ENCODE data around the gene DLX3. TPM values are rescaled to one million over a fixed set of nuclear protein-coding genes. Genes with fewer than 3 reads are reported as not detected.

The DLX3 gene
- not detected for total RNA-seq
- polyA plus RNA-seq, result not detected

DNA sequence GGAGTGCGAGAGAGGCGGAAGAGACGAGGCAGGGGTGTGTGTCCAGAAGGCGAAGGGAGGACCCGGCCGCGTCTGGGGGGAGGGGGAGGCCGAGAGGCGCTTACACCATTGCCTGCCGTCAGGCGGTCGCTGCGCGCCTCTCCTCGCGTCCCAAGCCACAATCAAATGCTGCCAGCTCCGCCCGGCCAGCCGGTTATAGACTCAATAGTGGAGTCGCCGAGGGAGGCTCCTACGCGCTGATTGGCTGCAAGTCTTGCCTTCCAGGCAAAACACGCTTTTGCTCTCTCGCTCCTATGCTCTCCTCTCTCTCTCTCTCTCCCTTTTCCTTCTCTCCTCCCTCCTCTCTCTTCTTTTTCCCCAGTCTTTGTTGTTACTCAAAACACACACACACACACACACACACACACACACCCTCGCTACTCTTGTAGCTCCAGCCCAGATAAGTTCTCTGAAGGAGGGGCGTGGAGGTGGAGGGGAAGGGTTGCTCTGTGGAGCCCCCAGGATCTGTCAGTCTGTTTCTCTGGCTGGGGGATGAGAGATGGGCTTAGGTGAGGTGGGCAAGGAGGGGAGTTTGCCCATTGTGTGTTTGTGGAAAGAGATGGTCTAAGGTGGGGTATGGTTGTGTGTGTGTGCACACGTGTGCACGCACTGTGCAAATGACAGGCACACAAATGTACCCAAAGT is at the start of gene DLX3:
TSS of gene DLX3 (minus strand) at position 170 of the 684 bp plus-strand sequence. CDS start 226 bp downstream, outside the sequence.
- Histone ChIP-seq H3K9me3 (ENCODE audit: control insufficient read depth in 4 of 4, low read length in 3 of 4) (no peaks in the 10 kb centered on the region), H3K36me3 (ENCODE audit: control insufficient read depth in 4 of 4, insufficient read depth in 3 of 4, low read depth in 1 of 4, low read length in 3 of 4) (no peaks in the 10 kb centered on the region), H3K4me1 (ENCODE audit: control insufficient read depth in 4 of 4, insufficient read depth in 4 of 4, low read length in 3 of 4) (peaks cover 11 to 46% (median 26%) of the 10 kb centered on the region in 4 donors), H3K27ac (ENCODE audit: low read depth in 1 of 2, low read length in 2 of 2) (no peak within 1 kb of the TSS), H3K4me3 (ENCODE audit: low read depth in 1 of 3, low read length in 3 of 3) (peak within 1 kb of the TSS in 1 of 3 donors; percentile 50), H3K9ac (ENCODE audit: low read depth in 1 of 2, low read length in 2 of 2) (no peak within 1 kb of the TSS), H3K27me3 (ENCODE audit: control insufficient read depth in 4 of 4, insufficient read depth in 4 of 4, low read length in 3 of 4) (peaks cover 3 to 27% (median 12%) of the 10 kb centered on the region in 4 donors)
- 5% methylated on average over 29 of the region's 29 CpGs for WGBS
- TF ChIP-seq RXRA (IDR thresholded peaks at IDR 0.05), result no peak
- no peak for TF ChIP-seq RAD21 (IDR thresholded peaks at IDR 0.05)
- TF ChIP-seq HNF4G (IDR thresholded peaks at IDR 0.05), result no peak
- TF ChIP-seq, protein P1, sequence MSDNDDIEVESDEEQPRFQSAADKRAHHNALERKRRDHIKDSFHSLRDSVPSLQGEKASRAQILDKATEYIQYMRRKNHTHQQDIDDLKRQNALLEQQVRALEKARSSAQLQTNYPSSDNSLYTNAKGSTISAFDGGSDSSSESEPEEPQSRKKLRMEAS (IDR thresholded peaks at IDR 0.05), result no peak
- TF ChIP-seq GABPA (IDR thresholded peaks at IDR 0.05 in 1 of 2, conservative IDR thresholded peaks at IDR 0.05 in 1 of 2), result no peak
- TF ChIP-seq SP1 (IDR thresholded peaks at IDR 0.05), result no peak
- no peak for TF ChIP-seq FOXA1 (IDR thresholded peaks at IDR 0.05)
- no peak for TF ChIP-seq HNF4A (conservative IDR thresholded peaks at IDR 0.05)
- TF ChIP-seq EGR1 (IDR thresholded peaks at IDR 0.05; ENCODE audit: low read depth in 2 of 2), result no peak
- TF ChIP-seq, protein P2, sequence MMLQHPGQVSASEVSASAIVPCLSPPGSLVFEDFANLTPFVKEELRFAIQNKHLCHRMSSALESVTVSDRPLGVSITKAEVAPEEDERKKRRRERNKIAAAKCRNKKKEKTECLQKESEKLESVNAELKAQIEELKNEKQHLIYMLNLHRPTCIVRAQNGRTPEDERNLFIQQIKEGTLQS (IDR thresholded peaks at IDR 0.05), result no peak
- TF ChIP-seq, protein P3, sequence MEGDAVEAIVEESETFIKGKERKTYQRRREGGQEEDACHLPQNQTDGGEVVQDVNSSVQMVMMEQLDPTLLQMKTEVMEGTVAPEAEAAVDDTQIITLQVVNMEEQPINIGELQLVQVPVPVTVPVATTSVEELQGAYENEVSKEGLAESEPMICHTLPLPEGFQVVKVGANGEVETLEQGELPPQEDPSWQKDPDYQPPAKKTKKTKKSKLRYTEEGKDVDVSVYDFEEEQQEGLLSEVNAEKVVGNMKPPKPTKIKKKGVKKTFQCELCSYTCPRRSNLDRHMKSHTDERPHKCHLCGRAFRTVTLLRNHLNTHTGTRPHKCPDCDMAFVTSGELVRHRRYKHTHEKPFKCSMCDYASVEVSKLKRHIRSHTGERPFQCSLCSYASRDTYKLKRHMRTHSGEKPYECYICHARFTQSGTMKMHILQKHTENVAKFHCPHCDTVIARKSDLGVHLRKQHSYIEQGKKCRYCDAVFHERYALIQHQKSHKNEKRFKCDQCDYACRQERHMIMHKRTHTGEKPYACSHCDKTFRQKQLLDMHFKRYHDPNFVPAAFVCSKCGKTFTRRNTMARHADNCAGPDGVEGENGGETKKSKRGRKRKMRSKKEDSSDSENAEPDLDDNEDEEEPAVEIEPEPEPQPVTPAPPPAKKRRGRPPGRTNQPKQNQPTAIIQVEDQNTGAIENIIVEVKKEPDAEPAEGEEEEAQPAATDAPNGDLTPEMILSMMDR (IDR thresholded peaks at IDR 0.05; ENCODE audit: low read depth, low read length, missing input control), result no peak
- TF ChIP-seq, protein P4, sequence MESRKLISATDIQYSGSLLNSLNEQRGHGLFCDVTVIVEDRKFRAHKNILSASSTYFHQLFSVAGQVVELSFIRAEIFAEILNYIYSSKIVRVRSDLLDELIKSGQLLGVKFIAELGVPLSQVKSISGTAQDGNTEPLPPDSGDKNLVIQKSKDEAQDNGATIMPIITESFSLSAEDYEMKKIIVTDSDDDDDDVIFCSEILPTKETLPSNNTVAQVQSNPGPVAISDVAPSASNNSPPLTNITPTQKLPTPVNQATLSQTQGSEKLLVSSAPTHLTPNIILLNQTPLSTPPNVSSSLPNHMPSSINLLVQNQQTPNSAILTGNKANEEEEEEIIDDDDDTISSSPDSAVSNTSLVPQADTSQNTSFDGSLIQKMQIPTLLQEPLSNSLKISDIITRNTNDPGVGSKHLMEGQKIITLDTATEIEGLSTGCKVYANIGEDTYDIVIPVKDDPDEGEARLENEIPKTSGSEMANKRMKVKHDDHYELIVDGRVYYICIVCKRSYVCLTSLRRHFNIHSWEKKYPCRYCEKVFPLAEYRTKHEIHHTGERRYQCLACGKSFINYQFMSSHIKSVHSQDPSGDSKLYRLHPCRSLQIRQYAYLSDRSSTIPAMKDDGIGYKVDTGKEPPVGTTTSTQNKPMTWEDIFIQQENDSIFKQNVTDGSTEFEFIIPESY (IDR thresholded peaks at IDR 0.05), result no peak
- no peak for TF ChIP-seq NR2F2 (IDR thresholded peaks at IDR 0.05)
- no peak for TF ChIP-seq YY1 (IDR thresholded peaks at IDR 0.05)
- no peak for TF ChIP-seq TAF1 (conservative IDR thresholded peaks at IDR 0.05)
- TF ChIP-seq, protein P5, sequence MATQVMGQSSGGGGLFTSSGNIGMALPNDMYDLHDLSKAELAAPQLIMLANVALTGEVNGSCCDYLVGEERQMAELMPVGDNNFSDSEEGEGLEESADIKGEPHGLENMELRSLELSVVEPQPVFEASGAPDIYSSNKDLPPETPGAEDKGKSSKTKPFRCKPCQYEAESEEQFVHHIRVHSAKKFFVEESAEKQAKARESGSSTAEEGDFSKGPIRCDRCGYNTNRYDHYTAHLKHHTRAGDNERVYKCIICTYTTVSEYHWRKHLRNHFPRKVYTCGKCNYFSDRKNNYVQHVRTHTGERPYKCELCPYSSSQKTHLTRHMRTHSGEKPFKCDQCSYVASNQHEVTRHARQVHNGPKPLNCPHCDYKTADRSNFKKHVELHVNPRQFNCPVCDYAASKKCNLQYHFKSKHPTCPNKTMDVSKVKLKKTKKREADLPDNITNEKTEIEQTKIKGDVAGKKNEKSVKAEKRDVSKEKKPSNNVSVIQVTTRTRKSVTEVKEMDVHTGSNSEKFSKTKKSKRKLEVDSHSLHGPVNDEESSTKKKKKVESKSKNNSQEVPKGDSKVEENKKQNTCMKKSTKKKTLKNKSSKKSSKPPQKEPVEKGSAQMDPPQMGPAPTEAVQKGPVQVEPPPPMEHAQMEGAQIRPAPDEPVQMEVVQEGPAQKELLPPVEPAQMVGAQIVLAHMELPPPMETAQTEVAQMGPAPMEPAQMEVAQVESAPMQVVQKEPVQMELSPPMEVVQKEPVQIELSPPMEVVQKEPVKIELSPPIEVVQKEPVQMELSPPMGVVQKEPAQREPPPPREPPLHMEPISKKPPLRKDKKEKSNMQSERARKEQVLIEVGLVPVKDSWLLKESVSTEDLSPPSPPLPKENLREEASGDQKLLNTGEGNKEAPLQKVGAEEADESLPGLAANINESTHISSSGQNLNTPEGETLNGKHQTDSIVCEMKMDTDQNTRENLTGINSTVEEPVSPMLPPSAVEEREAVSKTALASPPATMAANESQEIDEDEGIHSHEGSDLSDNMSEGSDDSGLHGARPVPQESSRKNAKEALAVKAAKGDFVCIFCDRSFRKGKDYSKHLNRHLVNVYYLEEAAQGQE (IDR thresholded peaks at IDR 0.05), result no peak
- no peak for DNase-seq (ENCODE audit: low spot score)
